22Rv1 (cell line): ENCODE measurements around the gene SELENOF.

Source experiments
- ZFX ChIP-seq: fragments of 450-650 bp; IDR thresholded peaks from 2 replicates; pipeline ENCODE4 v1.6.1; 2017; ENCODE audit warnings: antibody characterized with exemption, borderline replicate concordance
- TF ChIP-seq, protein P1 (sequence below): fragments of 450-650 bp; IDR thresholded peaks from 2 replicates; pipeline ENCODE4 v1.5.1; 2017; ENCODE audit warnings: mild to moderate bottlenecking

DNA sequence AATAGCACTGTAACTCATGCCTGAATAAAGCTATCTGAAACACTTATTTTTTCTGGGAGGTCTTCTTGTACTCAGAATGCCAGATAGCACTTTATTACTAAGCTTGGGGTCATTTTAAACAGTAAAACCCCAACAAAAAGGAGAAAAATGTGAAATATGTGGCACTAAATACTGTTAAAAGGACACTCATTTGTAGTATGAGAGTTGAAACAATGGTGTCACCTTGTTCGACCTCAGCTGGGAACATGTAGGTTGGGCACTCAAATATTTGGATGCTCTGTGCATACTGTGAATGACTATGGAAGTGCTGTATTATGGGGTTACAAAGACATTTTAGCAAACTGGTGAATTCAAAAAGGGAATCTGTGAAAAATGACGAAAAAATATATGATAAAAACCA is 53.9 kb downstream of the SELENOF start:
- TF ChIP-seq, protein P1, sequence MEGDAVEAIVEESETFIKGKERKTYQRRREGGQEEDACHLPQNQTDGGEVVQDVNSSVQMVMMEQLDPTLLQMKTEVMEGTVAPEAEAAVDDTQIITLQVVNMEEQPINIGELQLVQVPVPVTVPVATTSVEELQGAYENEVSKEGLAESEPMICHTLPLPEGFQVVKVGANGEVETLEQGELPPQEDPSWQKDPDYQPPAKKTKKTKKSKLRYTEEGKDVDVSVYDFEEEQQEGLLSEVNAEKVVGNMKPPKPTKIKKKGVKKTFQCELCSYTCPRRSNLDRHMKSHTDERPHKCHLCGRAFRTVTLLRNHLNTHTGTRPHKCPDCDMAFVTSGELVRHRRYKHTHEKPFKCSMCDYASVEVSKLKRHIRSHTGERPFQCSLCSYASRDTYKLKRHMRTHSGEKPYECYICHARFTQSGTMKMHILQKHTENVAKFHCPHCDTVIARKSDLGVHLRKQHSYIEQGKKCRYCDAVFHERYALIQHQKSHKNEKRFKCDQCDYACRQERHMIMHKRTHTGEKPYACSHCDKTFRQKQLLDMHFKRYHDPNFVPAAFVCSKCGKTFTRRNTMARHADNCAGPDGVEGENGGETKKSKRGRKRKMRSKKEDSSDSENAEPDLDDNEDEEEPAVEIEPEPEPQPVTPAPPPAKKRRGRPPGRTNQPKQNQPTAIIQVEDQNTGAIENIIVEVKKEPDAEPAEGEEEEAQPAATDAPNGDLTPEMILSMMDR = no peak
- no peak for TF ChIP-seq ZFX
